OCI-LY7 (cell line): ENCODE measurements around the gene PTPRF. TPM values are rescaled to one million over a fixed set of nuclear protein-coding genes. Genes with fewer than 3 reads are reported as not detected.

ENCODE experiments used
- BruUV-seq: library from RNA; stranded (reverse); fragments of 400-500 nt; replicated peaks from 2 replicates; lab custom pipeline; 2021; lab: Mats Ljungman, UMichigan
- CTCF ChIA-PET: fragments of 300-600 bp; sonication (Branson Sonifier 250); formaldehyde crosslinking; loops from one replicate; lab custom pipeline; 2022; ENCODE audit warnings: antibody characterized with exemption; ENCODE audit not compliant: unreplicated experiment; lab: Charles Lee
- POLR2A ChIA-PET: fragments of 300-600 bp; sonication (Branson Sonifier 250); formaldehyde crosslinking; loops from one replicate; lab custom pipeline; 2022; ENCODE audit warnings: antibody characterized with exemption; lab: Charles Lee
- DNase-seq: peaks from one replicate; pipeline ENCODE4 v3.0.0-alpha.2; 2015; ENCODE audit warnings: low spot score
- H2AFZ ChIP-seq: fragments of 200-600 bp; sonication (generic), shearing (Covaris generic); 2 replicates; pipeline ENCODE4 v1.6.1; 2014; ENCODE audit warnings: mild to moderate bottlenecking, antibody characterized with exemption, low read length, moderate library complexity
- H3K27ac ChIP-seq: fragments of 200-600 bp; sonication (generic); 2 replicates; pipeline ENCODE4 v1.5.1; 2014; ENCODE audit warnings: mixed run types, low read depth, mild to moderate bottlenecking, moderate library complexity, low read length, inconsistent platforms; ENCODE audit not compliant: poor library complexity, severe bottlenecking
- H3K36me3 ChIP-seq: fragments of 200-600 bp; sonication (generic); 2 replicates; pipeline ENCODE4 v1.6.1; 2014; ENCODE audit warnings: mild to moderate bottlenecking, antibody characterized with exemption, low read length, moderate library complexity, mixed read lengths; ENCODE audit not compliant: insufficient read depth
- H3K4me1 ChIP-seq: fragments of 200-600 bp; sonication (generic); 2 replicates; pipeline ENCODE4 v1.5.1; 2014; ENCODE audit warnings: mild to moderate bottlenecking, low read length; ENCODE audit not compliant: insufficient read depth, poor library complexity, severe bottlenecking
- H3K4me2 ChIP-seq: fragments of 200-600 bp; sonication (generic); 2 replicates; pipeline ENCODE4 v1.6.1; 2014; ENCODE audit warnings: mild to moderate bottlenecking, low read length
- H3K4me3 ChIP-seq: fragments of 200-600 bp; sonication (generic); 2 replicates; pipeline ENCODE4 v1.5.1; 2014; ENCODE audit warnings: mild to moderate bottlenecking, low read depth, low read length; ENCODE audit not compliant: poor library complexity, severe bottlenecking
- H3K79me2 ChIP-seq: fragments of 200-600 bp; sonication (generic); 2 replicates; pipeline ENCODE4 v1.6.1; 2016; ENCODE audit warnings: low read depth, mild to moderate bottlenecking, low read length, moderate library complexity, mixed read lengths; ENCODE audit not compliant: insufficient read depth
- H3K9me2 ChIP-seq: fragments of 200-600 bp; sonication (generic); 2 replicates; pipeline ENCODE4 v1.6.1; 2016; ENCODE audit warnings: mild to moderate bottlenecking, low read length, mixed read lengths; ENCODE audit not compliant: insufficient read depth
- H3K9me3 ChIP-seq: fragments of 200-600 bp; sonication (generic); 2 replicates; pipeline ENCODE4 v1.6.1; 2014; ENCODE audit warnings: mild to moderate bottlenecking, mixed run types, low read length, mixed read lengths
- H4K20me1 ChIP-seq: fragments of 200-600 bp; sonication (generic); 2 replicates; pipeline ENCODE4 v1.6.1; 2014; ENCODE audit warnings: mild to moderate bottlenecking, antibody characterized with exemption, low read length, moderate library complexity, mixed read lengths; ENCODE audit not compliant: insufficient read depth
- CTCF ChIP-seq: fragments of 200-600 bp; sonication (generic); conservative IDR thresholded peaks from 2 replicates; pipeline ENCODE4 v1.5.1; 2014; ENCODE audit warnings: mild to moderate bottlenecking, antibody characterized with exemption, low read length, moderate library complexity, mixed read lengths
- EZH2phosphoT487 ChIP-seq: fragments of 200-600 bp; sonication (generic); IDR thresholded peaks from 2 replicates; pipeline ENCODE4 v1.6.1; 2018; ENCODE audit warnings: low read depth, borderline replicate concordance, mild to moderate bottlenecking, mixed run types, antibody characterized with exemption, low read length, moderate library complexity, mixed read lengths
- intact Hi-C: fragments of 100-400 bp; cut with micrococcal nuclease; formaldehyde crosslinking; loops from one replicate; pipeline ENCODE4 v1.10.0; 2022; ENCODE audit not compliant: unreplicated experiment
- total RNA-seq, 2 experiments: library from RNA; depleted of rRNA in 1 of 2; stranded (reverse); fragments of >200 nt in 1 of 2; shearing (Covaris generic) in 1 of 2; gene quantifications; 2 replicates each; pipeline ENCODE4 v1.2.3, GENCODE V29; 2014 to 2022

Gene PTPRF
- total RNA-seq, 2 experiments from 2014 or later, result 0.06 to 0.48 TPM

GRCh38 chr1:43612406-43612805, 81.7 kb downstream of the PTPRF start:
- TF ChIP-seq EZH2phosphoT487 (no peak), CTCF (no peak)
- CTCF ChIA-PET, result interaction anchor here (0.6 kb wide), 1 partner anchor 919 kb away, joined by 3 read pairs; no protein-coding TSS in a partner anchor
- no TSS peak for BruUV-seq
- no peaks in the 10 kb centered on the region for H3K9me2 ChIP-seq
- no peak overlapping the region for H3K4me2 ChIP-seq
- H2AFZ ChIP-seq, result no peak overlapping the region
- H3K4me1 ChIP-seq, result no peaks in the 10 kb centered on the region
- POLR2A ChIA-PET, result no interaction called here
- no peaks in the 10 kb centered on the region for H3K79me2 ChIP-seq
- DNase-seq, result no peak
- H3K9me3 ChIP-seq, result no peaks in the 10 kb centered on the region
- H4K20me1 ChIP-seq, result no peaks in the 10 kb centered on the region
- no peak overlapping the region for H3K4me3 ChIP-seq
- no peaks in the 10 kb centered on the region for H3K36me3 ChIP-seq
- intact Hi-C loops, result no loop called here
- no peak overlapping the region for H3K27ac ChIP-seq

GRCh38 chr1:43613075-43613942, 82.6 kb downstream of the PTPRF start:
- ChIA-PET CTCF (no interaction called here), POLR2A (no interaction called here)
- no TSS peak for BruUV-seq
- Histone ChIP-seq H3K4me1 (no peaks in the 10 kb centered on the region), H4K20me1 (no peaks in the 10 kb centered on the region), H3K4me3 (no peak overlapping the region), H3K9me2 (no peaks in the 10 kb centered on the region), H2AFZ (no peak overlapping the region), H3K9me3 (no peaks in the 10 kb centered on the region), H3K4me2 (no peak overlapping the region), H3K36me3 (no peaks in the 10 kb centered on the region), H3K79me2 (no peaks in the 10 kb centered on the region), H3K27ac (no peak overlapping the region)
- no peak for DNase-seq
- TF ChIP-seq CTCF, result no peak
- no peak for TF ChIP-seq EZH2phosphoT487
- intact Hi-C loops, result no loop called here

- BruUV-seq, result no TSS peak
- DNase-seq, result no peak
- CTCF ChIA-PET, result no interaction called here
- H2AFZ ChIP-seq, result no peak overlapping the region
- no peak overlapping the region for H3K4me3 ChIP-seq
- no peak overlapping the region for H3K27ac ChIP-seq
- H3K79me2 ChIP-seq, result no peaks in the 10 kb centered on the region
- intact Hi-C loops, result no loop called here
- no peaks in the 10 kb centered on the region for H3K4me1 ChIP-seq
- H3K9me2 ChIP-seq, result no peaks in the 10 kb centered on the region
- H3K9me3 ChIP-seq, result no peaks in the 10 kb centered on the region
- H4K20me1 ChIP-seq, result no peaks in the 10 kb centered on the region
- H3K36me3 ChIP-seq, result no peaks in the 10 kb centered on the region
- POLR2A ChIA-PET, result no interaction called here
- no peak overlapping the region for H3K4me2 ChIP-seq
- no peak for TF ChIP-seq EZH2phosphoT487
- TF ChIP-seq CTCF, result no peak
Observed at GRCh38 chr1:43614211-43614610, 83.5 kb downstream of the PTPRF start.
